AG04450 (cell line): ENCODE data around the gene TMEM106A. TPM values are rescaled to one million over a fixed set of nuclear protein-coding genes. Genes with fewer than 3 reads are reported as not detected.
"Not testable (repeated sequence)": the region's sequence is repeated elsewhere in the genome, so short reads cannot be mapped to it uniquely, and the experiment has no call there.

Experiments
- CTCF ChIA-PET: fragments of 300-600, 350-600 bp; formaldehyde crosslinking; extraction: SDS; loops from one replicate; lab custom pipeline; 2022; ENCODE audit warnings: antibody characterized with exemption, inconsistent platforms; lab: Charles Lee
- POLR2A ChIA-PET: fragments of 350-600 bp; formaldehyde crosslinking; extraction: SDS; loops from one replicate; lab custom pipeline; 2021; ENCODE audit warnings: antibody characterized with exemption, inconsistent platforms; lab: Yijun Ruan, JAX
- DNase-seq: peaks from one replicate; pipeline ENCODE4 v3.0.0-alpha.2; 2011; ENCODE audit warnings: low read depth, low spot score
- H3K27ac ChIP-seq: one replicate; pipeline ENCODE4 v1.5.1; 2012; ENCODE audit warnings: low read depth, low read length, control low read depth
- H3K27me3 ChIP-seq: one replicate; pipeline ENCODE4 v1.6.0; 2012; ENCODE audit warnings: low read length; ENCODE audit not compliant: control insufficient read depth, insufficient read depth
- H3K4me3 ChIP-seq: 2 replicates; pipeline ENCODE4 v1.5.1; 2011; ENCODE audit warnings: mild to moderate bottlenecking, low read depth, low read length, control low read depth
- H3K9me3 ChIP-seq: 2 replicates; pipeline ENCODE4 v1.5.1; 2012; ENCODE audit warnings: low read length; ENCODE audit not compliant: control insufficient read depth, insufficient read depth
- CTCF ChIP-seq: IDR thresholded peaks from 2 replicates; pipeline ENCODE4 v1.5.1; 2011; ENCODE audit warnings: low read depth, low read length, control low read depth, inconsistent platforms
- polyA plus RNA-seq: library from polyadenylated mRNA; depleted of rRNA; stranded (reverse); fragments of >200 nt; gene quantifications from 2 replicates; pipeline ENCODE4 v1.2.3, GENCODE V29; 2011

TMEM106A gene
- polyA plus RNA-seq, 1 experiment = 4.5 TPM

- TF ChIP-seq CTCF = no peak
- no peak for DNase-seq
- Histone ChIP-seq H3K9me3 (no peaks in the 10 kb centered on the region), H3K27me3 (no peaks in the 10 kb centered on the region), H3K4me3 (no peak overlapping the region), H3K27ac (no peak overlapping the region)
- CTCF ChIA-PET = interaction anchor here (1.1 kb wide), 1 partner anchor 177 kb away, joined by 3 read pairs; no protein-coding TSS in a partner anchor
- POLR2A ChIA-PET = interaction anchor here (0.7 to 1.5 kb wide), 2 partner anchors 20 to 96 kb away, joined by 3 to 10 read pairs; no protein-coding TSS in a partner anchor
Observed at GRCh38 chr17:43219746-43220380, 8.2 kb downstream of the TMEM106A start.

GRCh38 chr17:43220511-43221125 is 8.9 kb downstream of the TMEM106A start:
- no peak for DNase-seq
- ChIA-PET CTCF (no interaction called here), POLR2A (interaction anchor here (1.5 kb wide), 1 partner anchor 95 kb away, joined by 10 read pairs; no protein-coding TSS in a partner anchor)
- H3K27ac ChIP-seq = no peak overlapping the region
- no peaks in the 10 kb centered on the region for H3K27me3 ChIP-seq
- H3K4me3 ChIP-seq = no peak overlapping the region
- TF ChIP-seq CTCF = no peak
- H3K9me3 ChIP-seq = no peaks in the 10 kb centered on the region

GRCh38 chr17:43224146-43224705 is 12.6 kb downstream of the TMEM106A start:
- no peak for DNase-seq
- Histone ChIP-seq H3K4me3 (no peak overlapping the region), H3K27me3 (no peaks in the 10 kb centered on the region), H3K27ac (no peak overlapping the region), H3K9me3 (no peaks in the 10 kb centered on the region)
- no peak for TF ChIP-seq CTCF
- ChIA-PET CTCF (interaction anchor here (0.6 kb wide), 1 partner anchor 84 kb away, joined by 5 read pairs; no protein-coding TSS in a partner anchor), POLR2A (interaction anchor here (0.6 kb wide), 1 partner anchor 20 kb away, joined by 4 read pairs; no protein-coding TSS in a partner anchor)

- DNase-seq = no peak
- Histone ChIP-seq H3K27me3 (no peaks in the 10 kb centered on the region), H3K27ac (no peak overlapping the region), H3K9me3 (no peaks in the 10 kb centered on the region), H3K4me3 (no peak overlapping the region)
- ChIA-PET CTCF (interaction anchor here (0.8 kb wide), 1 partner anchor 83 kb away, joined by 6 read pairs; no protein-coding TSS in a partner anchor), POLR2A (no interaction called here)
- no peak for TF ChIP-seq CTCF
Observed at GRCh38 chr17:43226393-43226792, 14.7 kb downstream of the TMEM106A start.

GRCh38 chr17:43228020-43228782 is 16.5 kb downstream of the TMEM106A start, which contains the start of gene CCDC200:
Gene CCDC200 (minus strand): TSS chr17:43228623. CDS start chr17:43228554, 69 bp downstream.
- H3K27ac ChIP-seq, DNase-seq, H3K27me3 ChIP-seq, H3K9me3 ChIP-seq, H3K4me3 ChIP-seq, CTCF ChIA-PET, POLR2A ChIA-PET: not testable (repeated sequence)

GRCh38 chr17:43231205-43232020 is 19.7 kb downstream of the TMEM106A start:
- H3K27me3 ChIP-seq = not testable (repeated sequence)

More at GRCh38 chr17:43231205-43232020, 19.7 kb downstream of the TMEM106A start:
- DNase-seq, CTCF ChIA-PET, H3K9me3 ChIP-seq, POLR2A ChIA-PET: not testable (repeated sequence)
- peak overlapping the region; percentile 54 for H3K27ac ChIP-seq
- peak overlapping the region; percentile 35 for H3K4me3 ChIP-seq
